ENCODE results near the gene AKAP13. TPM values are rescaled to one million over a fixed set of nuclear protein-coding genes. Genes with fewer than 3 reads are reported as not detected.
A peak's percentile ranks its signal among the peaks of the same experiment; 100 is the strongest.

Gene AKAP13
- polyA plus RNA-seq, 1 of the 3 experiments (the other 2 are of a cell fraction): 8.4 TPM

DNA sequence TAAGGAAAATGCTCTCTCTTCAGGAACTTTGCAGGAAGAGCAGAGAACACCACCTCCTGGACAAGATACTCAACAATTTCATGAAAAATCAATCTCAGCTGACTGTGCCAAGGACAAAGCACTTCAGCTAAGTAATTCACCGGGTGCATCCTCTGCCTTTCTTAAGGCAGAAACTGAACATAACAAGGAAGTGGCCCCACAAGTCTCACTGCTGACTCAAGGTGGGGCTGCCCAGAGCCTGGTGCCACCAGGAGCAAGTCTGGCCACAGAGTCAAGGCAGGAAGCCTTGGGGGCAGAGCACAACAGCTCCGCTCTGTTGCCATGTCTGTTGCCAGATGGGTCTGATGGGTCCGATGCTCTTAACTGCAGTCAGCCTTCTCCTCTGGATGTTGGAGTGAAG is 200.5 kb downstream of the AKAP13 start:
- CTCF ChIA-PET: no interaction called here
- H3F3A ChIP-seq (replicated peaks; ENCODE audit: insufficient read depth): no peaks in the 10 kb centered on the region
- H4K20me1 ChIP-seq (ENCODE audit: insufficient read depth): peaks cover 5% of the 10 kb centered on the region; the same call in 1 of the 2 replicates
- H3K27ac ChIP-seq (ENCODE audit: low read depth in 2 of 2, low read length in 1 of 2): peak overlapping the region in 1 of 2 experiments; percentile 22; a peak in 1 of 4 replicates
- peaks cover 21% of the 10 kb centered on the region for H3K79me2 ChIP-seq (ENCODE audit: insufficient read depth)
- WGBS (ENCODE audit: low lambda C conversion rate): 74% methylated on average over 3 of the region's 3 CpGs
- H3K36me3 ChIP-seq (replicated peaks in 1 of 2; ENCODE audit: control insufficient read depth in 1 of 2, insufficient read depth in 2 of 2, low read length in 1 of 2): peaks cover 3 to 30% of the 10 kb centered on the region in 2 experiments
- TF ChIP-seq, protein P1, sequence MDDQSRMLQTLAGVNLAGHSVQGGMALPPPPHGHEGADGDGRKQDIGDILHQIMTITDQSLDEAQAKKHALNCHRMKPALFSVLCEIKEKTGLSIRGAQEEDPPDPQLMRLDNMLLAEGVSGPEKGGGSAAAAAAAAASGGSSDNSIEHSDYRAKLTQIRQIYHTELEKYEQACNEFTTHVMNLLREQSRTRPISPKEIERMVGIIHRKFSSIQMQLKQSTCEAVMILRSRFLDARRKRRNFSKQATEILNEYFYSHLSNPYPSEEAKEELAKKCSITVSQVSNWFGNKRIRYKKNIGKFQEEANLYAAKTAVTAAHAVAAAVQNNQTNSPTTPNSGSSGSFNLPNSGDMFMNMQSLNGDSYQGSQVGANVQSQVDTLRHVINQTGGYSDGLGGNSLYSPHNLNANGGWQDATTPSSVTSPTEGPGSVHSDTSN (IDR thresholded peaks at IDR 0.05): no peak
- TF ChIP-seq, protein P2, sequence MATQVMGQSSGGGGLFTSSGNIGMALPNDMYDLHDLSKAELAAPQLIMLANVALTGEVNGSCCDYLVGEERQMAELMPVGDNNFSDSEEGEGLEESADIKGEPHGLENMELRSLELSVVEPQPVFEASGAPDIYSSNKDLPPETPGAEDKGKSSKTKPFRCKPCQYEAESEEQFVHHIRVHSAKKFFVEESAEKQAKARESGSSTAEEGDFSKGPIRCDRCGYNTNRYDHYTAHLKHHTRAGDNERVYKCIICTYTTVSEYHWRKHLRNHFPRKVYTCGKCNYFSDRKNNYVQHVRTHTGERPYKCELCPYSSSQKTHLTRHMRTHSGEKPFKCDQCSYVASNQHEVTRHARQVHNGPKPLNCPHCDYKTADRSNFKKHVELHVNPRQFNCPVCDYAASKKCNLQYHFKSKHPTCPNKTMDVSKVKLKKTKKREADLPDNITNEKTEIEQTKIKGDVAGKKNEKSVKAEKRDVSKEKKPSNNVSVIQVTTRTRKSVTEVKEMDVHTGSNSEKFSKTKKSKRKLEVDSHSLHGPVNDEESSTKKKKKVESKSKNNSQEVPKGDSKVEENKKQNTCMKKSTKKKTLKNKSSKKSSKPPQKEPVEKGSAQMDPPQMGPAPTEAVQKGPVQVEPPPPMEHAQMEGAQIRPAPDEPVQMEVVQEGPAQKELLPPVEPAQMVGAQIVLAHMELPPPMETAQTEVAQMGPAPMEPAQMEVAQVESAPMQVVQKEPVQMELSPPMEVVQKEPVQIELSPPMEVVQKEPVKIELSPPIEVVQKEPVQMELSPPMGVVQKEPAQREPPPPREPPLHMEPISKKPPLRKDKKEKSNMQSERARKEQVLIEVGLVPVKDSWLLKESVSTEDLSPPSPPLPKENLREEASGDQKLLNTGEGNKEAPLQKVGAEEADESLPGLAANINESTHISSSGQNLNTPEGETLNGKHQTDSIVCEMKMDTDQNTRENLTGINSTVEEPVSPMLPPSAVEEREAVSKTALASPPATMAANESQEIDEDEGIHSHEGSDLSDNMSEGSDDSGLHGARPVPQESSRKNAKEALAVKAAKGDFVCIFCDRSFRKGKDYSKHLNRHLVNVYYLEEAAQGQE (IDR thresholded peaks at IDR 0.05; ENCODE audit: low read depth, low read length): no peak
- TF ChIP-seq TCF12 (IDR thresholded peaks at IDR 0.05): no peak
- no peak for TF ChIP-seq NFIC (IDR thresholded peaks at IDR 0.05; ENCODE audit: borderline replicate concordance)
- TF ChIP-seq RAD21 (IDR thresholded peaks at IDR 0.05; ENCODE audit: low read length): no peak
- no peak for TF ChIP-seq FOXM1 (IDR thresholded peaks at IDR 0.05; ENCODE audit: low read depth)
- TF ChIP-seq SMC3 (IDR thresholded peaks at IDR 0.05; ENCODE audit: low read depth, low read length): no peak
- no peak for TF ChIP-seq CHD2 (IDR thresholded peaks at IDR 0.05; ENCODE audit: low read length, partially characterized antibody)
- no peak for TF ChIP-seq ELF1 (IDR thresholded peaks at IDR 0.05)
- TF ChIP-seq NRF1 (IDR thresholded peaks at IDR 0.05; ENCODE audit: low read depth, low read length): no peak
- TF ChIP-seq JUND (IDR thresholded peaks at IDR 0.05): no peak
- TF ChIP-seq TAF1 (IDR thresholded peaks at IDR 0.05; ENCODE audit: borderline replicate concordance, low read depth, low read length): no peak
- TF ChIP-seq, protein P3, sequence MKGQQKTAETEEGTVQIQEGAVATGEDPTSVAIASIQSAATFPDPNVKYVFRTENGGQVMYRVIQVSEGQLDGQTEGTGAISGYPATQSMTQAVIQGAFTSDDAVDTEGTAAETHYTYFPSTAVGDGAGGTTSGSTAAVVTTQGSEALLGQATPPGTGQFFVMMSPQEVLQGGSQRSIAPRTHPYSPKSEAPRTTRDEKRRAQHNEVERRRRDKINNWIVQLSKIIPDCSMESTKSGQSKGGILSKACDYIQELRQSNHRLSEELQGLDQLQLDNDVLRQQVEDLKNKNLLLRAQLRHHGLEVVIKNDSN (IDR thresholded peaks at IDR 0.05; ENCODE audit: borderline replicate concordance, low read depth): no peak
- TF ChIP-seq, protein P4, sequence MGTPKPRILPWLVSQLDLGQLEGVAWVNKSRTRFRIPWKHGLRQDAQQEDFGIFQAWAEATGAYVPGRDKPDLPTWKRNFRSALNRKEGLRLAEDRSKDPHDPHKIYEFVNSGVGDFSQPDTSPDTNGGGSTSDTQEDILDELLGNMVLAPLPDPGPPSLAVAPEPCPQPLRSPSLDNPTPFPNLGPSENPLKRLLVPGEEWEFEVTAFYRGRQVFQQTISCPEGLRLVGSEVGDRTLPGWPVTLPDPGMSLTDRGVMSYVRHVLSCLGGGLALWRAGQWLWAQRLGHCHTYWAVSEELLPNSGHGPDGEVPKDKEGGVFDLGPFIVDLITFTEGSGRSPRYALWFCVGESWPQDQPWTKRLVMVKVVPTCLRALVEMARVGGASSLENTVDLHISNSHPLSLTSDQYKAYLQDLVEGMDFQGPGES (IDR thresholded peaks at IDR 0.05; ENCODE audit: low read depth, low read length): no peak
- TF ChIP-seq EP300 (IDR thresholded peaks at IDR 0.05; ENCODE audit: borderline replicate concordance in 1 of 2, low read depth in 1 of 2, low read length in 1 of 2): no peak
- no peaks in the 10 kb centered on the region for H3K9me3 ChIP-seq
- no peak overlapping the region for H3K9ac ChIP-seq
- no peaks in the 10 kb centered on the region for H3K9me2 ChIP-seq
- no peak overlapping the region for H2AFZ ChIP-seq (ENCODE audit: low read depth)
- no peak for DNase-seq
- peaks cover 0 to 25% of the 10 kb centered on the region in 2 experiments; a peak in 2 of 4 replicates for H3K4me1 ChIP-seq (ENCODE audit: control insufficient read depth in 1 of 2, insufficient read depth in 2 of 2, low read depth in 1 of 2, low read length in 1 of 2)
- no peaks in the 10 kb centered on the region for H3K27me3 ChIP-seq (ENCODE audit: insufficient read depth)
- H3K4me2 ChIP-seq: no peak overlapping the region
- POLR2A ChIA-PET: no interaction called here
- H3K4me3 ChIP-seq (ENCODE audit: low read depth in 2 of 2, low read length in 1 of 2): no peak overlapping the region

Measured in SK-N-SH (cell line).